GM18508 (cell line): ENCODE results near the gene SMPDL3B.
"Not testable (repeated sequence)": the region's sequence is repeated elsewhere in the genome, so short reads cannot be mapped to it uniquely, and the experiment has no call there.

Experiments
- ATAC-seq: cut with Tn5 transposase; IDR thresholded peaks from one replicate; pipeline ENCODE4 v1.9.1; 2021; ENCODE audit warnings: moderate number of reproducible peaks; ENCODE audit not compliant: insufficient read depth, unreplicated experiment

Gene SMPDL3B

DNA sequence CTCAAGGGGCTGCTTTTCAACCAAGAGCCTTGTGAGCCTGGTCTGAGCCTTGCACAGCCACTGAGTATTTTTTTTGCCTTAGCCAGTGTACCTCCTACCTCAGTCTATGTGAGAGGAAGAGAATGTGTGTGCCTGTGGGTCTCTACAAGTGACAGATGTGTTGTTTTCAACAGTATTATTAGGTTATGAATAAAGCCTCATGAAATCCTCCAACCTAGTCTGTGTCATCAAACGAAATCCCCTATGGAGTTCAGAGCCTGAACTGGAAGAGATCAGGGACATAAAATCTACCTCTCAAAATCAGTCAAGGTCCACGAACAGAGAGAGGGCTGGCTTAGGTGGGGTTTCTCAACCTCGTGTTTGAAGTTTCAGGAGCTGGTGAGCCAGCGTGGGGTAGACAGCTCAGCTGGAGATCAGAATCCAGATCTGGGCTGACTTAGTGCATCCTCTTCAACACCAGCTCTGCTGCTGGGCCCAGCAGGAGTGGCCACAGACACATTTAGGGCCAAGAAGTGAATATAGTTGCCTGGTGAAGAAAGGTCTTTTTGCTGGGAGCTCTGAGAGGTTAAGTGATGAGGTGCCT lies 33.2 kb downstream of the SMPDL3B start:
- ATAC-seq: no peak

DNA sequence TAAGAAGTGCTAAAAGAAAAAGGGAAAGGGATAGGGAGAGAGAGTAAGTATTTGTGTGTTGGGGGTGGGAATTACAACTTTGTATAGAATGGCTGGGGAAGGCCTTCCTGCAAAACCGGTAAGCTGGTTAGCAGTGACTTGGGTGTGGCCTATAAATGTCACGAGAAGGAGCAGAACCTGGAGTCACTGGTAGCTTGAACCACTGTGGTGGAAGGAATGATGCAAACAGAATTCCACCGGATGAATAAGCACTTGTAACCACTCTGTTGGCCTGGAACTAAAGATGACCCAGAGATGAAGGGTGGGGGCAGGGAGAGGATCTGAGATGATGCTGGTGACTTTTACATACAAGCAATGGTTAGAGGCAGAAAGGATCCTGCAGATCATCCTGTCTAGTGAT lies 33.9 kb downstream of the SMPDL3B start:
- no peak for ATAC-seq

DNA sequence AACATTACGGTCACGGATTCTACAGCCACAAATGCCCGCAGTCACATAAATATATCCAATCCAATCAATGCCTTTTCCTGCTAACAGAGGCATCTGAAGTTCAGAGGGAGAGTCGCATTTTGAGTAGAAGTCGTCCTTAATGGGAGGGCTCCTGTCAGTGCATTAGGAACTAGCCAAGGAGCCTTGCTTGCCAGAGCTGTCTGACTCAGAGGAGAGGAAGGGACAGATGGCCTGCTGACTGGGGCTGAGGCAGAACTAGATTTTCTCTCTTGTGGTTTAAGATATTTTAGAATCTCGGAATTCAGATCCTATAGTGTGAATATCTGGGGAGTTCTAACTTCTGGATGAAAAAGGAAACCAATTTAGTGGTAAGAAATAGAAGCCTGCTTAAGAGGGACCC lies 35.6 kb downstream of the SMPDL3B start:
- no peak for ATAC-seq

DNA sequence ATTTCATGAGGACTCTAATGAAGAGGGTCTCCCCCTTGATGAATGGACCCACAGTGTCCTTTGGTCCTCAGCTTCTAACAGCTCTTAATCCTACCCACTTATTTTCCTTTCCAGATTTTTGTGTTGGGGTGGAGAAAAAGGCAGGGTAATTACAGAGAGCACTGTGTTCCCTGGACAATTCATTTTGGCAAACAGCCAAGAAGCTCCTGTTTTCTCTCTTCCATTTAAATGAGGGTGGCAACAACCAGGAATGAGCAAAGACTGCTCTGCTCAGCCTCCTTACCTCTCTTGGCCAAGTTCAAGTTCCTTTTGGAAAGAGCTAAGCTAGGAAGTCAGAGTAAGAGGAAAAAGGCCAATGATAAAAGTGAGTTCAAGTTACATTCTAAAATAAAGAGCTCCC lies 36.9 kb downstream of the SMPDL3B start:
- no peak for ATAC-seq

DNA sequence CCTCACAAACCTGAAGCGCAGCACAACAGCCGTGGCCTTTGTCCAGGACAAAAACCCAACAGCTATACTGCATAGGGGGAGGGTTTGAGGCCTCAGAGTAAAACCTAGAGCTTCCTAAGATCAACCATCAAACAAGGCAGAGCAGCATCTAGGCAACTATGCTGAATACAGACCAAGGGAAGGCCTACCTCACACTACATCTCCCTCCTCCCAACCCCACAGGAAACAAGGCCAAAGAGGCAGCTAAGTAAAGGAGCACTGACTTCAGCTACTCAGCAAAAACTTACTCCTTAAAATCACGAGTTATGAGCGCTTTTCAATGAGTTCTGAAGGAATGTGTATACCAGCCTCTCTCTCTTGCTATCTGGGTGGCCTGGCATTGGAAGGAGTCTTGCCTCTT lies 37.3 kb downstream of the SMPDL3B start:
- ATAC-seq: no peak

DNA sequence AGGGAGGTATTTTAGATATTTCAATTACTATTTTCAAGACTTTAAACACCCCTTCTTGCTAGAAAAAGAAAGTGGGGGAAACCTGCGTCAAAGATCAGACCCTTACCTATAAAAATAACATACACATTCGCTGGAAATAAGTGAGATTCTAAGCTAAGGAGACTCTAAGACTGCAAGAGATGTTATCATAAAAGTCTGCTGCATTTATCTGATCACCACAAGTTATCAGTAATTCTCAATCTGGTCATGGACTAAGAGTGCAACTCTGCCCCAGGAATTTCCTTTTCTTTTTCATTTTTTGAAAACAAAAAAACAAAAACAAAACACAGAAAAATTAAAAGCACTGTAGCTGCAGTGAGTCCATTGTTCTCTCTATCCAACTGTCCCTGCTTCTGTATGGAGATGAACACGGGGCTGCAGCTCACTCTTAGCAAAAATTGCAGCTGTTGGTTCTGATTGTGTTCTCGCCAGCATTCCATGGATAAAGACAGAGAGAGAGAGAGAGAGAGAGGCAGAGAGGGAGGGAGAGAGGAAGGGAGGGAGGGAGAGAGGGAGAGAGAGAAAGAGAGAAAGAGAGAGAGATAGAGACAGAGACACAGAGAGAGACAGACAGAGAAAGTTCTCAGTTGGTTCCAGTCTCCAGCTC lies 39.1 kb downstream of the SMPDL3B start:
- no peak for ATAC-seq

DNA sequence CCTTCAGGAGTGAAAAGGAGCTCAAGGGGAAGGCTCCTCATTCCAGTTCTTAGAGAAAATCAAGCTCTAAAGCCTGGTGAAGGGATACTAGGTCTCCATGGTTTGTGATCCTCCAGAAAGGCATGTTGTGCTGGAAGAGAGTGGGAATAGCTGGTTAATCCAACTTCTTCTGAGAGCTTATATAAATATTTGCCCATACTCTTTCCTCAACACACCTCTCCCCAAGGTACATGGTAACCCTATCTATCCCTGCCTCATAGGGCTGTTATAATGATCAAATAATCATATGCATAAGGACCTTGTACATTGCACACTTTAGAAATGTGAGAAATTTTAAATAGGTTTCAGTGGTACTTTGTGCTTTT lies 39.6 kb downstream of the SMPDL3B start:
- ATAC-seq: no peak

DNA sequence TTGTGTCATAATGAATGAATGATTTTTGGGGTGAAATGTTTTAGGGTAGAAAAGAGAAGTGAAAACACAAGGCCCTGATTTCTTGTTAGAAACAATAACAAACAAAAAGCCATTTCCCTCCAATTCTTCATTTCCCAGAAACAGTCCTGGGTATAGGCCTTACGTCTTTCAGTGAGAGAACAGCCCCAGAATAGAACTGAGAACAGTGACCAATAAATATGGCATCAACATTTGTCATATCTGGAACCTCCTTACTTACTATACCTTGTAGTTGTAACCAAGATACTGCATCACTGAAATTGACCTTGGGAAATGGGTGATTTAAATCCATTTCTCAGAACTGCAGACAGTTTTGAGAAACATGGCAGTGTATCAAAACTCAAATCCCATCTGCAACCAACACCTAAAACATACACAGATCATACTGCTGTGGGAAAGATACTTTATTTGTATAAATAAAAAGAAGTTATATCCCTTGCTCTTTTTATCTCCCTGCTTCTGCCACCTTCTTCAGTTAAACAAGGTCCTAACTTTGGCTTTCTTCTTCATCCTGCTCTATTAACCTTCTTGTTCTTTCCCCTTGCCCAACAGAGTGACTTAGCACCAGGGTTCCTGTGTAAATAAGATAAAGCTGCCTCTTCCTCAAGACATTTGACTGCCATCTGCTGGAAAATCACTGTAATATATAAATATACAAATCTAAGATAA lies 44.5 kb downstream of the SMPDL3B start:
- no peak for ATAC-seq

DNA sequence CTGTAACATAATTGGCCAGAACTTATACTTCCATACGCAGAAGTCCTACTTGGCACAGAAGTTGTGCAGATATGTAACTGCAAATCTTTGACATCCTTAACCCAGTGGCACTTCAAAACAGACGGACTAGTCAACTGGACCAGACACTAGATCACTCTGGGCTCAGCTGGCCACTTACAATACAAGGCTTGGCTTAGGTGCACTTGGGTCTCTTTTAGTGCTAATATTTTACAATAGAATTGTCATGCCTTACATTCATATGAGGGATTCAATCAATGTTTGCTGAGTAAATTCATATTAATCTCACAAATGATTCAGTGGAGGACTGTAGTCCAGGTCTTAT lies 45.0 kb downstream of the SMPDL3B start:
- no peak for ATAC-seq

DNA sequence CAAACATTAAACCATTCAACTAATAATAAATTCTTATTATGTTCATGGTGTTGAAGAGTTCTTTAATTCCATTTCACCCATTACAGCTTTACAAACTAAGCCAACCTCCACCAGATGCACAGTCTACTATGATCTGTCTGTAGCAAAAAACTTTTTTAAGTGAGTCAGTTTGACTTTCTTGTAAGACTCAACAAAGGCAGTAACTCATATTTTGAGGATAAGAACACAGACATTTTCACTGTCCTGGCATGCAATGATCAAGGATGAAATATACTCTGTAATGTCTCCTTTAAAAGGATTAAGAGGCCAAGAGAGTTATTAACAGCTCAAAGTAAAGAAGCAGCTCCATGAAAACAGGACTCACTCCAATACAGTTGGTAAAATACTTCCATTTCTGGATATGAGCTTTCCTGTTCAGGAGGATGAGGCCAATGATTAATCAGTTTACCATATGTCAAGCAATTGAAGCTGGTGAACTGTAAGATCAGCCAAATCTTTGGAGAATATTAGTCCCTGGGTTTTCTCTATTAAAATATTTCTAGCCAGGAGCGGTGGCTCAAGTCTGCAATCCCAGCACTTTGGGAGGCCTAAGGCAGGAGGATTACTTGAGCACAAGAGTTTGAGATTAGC lies 45.5 kb downstream of the SMPDL3B start:
- no peak for ATAC-seq

DNA sequence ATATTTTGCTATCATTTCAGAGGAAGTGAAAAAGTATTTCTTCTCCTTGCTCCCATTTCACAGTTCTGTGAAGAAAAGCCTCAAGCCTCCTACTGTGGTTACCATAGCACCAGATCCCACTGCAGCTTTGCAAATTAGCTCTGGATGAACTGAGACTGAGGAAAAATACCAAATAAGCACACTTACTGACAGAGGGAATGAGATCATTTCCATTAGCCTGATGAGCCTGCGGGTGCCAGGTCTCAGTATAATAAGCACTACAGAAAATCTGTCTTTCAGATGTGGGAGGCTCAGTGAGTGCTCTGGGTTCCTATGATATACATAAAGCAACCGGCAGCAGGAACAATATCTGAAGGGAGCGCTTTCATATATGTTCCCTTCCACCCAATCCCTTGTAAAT lies 46.3 kb downstream of the SMPDL3B start:
- no peak for ATAC-seq

DNA sequence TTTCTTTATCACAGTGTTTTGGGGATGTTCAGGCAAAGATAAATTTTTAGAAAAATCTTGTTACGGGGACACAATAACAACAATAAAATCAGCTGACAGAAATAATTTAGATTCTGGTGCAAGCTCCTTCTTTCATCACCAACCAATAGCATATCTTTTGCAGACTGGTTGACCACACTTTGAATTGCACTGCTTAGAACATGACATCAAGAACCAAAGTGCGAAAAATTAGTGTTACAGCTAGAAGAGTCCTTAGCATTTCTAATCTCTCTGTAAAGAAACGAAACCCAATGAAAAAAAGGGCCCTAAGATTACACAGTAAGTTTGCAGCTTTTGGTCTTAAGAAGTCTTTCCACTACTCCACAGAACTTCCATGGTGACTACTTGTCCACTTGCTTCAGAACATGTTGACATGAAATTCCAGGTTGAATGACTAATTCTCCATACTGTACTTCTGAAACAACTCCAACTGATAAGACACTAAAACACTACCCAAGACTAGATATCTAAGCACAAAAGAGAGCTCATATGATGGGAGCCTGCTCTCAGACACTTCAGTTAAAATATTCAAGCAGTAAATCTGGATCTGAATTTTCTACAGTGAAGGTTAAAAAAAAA lies 56.2 kb downstream of the SMPDL3B start:
- no peak for ATAC-seq

DNA sequence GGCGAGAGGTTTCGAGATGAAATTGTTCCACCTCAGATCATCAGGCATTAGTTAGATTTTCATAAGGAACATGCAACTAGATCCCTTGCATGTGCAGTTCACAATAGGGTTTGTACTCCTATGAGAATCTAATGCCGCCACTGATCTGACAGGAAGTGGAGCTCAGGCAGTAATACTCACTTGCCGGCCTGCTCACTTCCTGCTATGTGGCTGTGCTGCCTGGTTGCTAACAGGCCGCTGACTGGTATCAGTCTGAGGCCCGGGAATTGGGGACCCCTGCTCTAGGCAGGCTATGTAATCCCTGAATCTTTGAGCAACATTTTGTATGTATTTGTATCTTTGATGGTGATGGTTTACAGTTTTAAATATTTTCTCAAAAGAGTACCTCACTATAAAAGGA lies 57.5 kb downstream of the SMPDL3B start:
- no peak for ATAC-seq

DNA sequence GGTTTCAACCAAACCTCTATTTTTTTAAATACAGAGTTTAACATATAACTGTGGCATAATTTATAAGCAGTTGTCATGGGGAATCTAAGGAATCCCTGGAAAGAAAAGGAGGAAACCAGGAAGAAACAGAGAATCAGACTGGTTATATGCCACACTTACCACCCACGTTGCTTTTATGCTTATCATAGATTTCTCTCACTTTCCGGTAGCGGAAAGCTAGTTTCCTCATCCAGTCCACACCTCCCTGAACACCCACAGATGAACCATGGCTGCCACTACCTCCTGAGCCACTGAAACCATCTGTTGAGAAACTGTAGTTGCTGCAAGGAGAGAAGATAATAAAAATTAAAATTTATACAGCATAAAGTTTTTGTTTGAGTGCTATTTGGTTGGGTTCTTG lies 58.4 kb downstream of the SMPDL3B start:
- no peak for ATAC-seq

DNA sequence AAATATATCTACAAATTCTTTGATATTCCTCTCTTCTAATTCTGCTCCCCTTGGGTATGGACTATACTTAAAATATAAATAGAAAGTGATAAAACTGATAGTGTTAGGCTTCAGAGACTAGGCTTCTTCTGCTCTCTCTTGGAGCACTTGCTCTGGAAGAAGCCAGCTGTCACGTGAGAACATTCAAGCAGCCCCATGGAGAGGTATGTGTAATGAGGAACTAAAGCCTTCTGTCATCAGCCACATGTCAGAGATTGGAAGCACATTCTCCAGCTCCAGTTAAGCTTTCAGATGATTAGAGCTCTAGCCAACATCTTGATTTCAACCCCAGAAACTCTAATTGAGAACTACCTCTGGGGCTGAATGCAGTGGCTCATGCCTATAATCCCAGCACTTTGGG lies 59.3 kb downstream of the SMPDL3B start:
- no peak for ATAC-seq

DNA sequence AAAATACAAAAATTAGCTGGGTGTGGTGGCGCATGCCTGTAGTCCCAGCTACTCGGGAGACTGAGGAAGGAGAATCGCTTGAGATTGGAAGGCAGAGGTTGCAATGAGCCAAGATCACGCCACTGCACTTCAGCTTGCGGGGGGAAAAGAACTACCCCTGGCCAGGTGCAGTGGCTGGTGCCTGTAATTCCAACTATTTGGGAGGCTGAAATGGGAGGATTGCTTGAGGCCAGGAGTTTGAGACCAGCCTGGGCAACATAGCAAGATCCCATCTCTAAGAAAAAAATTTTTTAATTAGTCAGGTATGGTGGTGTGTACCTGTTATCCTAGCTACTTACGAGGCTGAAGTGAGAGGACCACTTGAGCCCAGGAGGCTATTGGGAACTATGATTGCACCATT lies 59.7 kb downstream of the SMPDL3B start:
- ATAC-seq: not testable (repeated sequence)

DNA sequence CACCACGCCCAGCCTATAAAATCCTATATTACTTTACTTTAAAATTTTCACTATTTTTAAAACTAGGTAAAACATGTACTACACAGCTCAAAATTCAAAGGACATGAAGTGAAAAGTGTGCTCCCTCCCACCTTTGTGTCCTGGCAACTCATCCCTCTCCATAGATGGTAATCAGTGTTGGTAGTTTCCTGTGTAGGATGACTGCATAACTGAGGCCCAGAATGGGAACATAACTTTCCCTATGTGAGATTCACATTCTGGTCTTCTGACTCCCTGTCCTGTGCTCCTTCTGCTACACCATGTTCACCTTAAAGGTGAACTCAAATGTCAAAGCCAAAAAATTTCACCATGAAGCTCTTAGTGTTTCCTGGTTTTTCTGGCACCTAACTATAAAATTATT lies 64.3 kb downstream of the SMPDL3B start:
- ATAC-seq: no peak

DNA sequence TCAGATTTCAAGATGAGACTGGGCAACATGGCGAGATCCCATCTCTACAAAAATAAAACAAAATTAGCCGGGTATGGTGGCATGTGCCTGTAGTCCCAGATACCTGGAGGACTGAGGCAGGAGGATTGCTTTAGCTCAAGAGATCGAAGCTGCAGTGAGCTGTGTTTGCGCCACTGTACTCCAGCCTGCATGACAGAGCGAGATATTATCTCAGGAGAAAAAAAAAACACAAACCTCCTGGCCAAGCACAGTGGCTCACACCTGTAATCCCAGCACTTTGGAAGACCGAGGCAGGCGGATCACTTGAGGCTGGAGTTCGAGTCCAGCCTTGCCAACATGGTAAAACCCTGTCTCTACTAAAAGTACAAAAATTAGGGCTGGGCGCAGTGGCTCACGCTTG lies 67.8 kb downstream of the SMPDL3B start:
- no peak for ATAC-seq

DNA sequence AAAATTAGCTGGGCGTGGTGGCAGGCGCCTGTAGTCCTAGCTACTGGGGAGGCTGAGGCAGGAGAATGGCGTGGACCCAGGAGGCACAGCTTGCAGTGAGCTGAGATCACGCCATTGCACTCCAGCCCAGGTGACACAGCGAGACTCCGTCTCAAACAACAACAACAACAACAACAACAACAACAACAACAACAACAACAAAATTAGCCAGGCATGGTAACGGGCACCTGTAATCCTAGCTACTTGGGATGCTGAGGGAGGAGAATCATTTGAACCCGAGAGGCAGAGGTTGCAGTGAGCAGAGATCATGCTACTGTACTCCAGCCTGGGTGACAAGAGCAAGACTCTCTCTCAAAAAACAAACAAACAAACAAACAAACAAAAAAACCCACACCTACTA lies 68.3 kb downstream of the SMPDL3B start:
- ATAC-seq: not testable (repeated sequence)
